ENCODE data around the gene SCD5.

DNA sequence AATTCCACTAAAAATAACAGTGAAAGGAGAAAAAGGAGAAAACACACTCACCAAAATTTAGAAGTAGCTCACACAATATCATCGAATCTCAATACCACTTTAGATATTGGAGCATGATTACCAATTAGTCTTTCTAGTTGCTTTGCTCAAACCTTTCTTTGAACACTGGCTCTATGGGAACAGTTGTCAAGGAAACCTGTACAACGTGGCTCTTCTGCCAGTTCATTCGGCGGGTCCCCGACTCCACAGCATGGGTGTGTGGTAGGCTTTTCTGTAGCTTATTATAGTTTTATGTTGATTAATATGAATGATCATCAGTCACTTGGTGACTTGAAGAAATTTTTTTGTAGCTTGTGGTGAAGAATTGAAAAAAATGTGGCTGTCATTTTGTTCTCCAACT lies 186.6 kb downstream of the SCD5 start:
- no peak for TF ChIP-seq POLR2A (IDR thresholded peaks at IDR 0.05)
- TF ChIP-seq, protein P1, sequence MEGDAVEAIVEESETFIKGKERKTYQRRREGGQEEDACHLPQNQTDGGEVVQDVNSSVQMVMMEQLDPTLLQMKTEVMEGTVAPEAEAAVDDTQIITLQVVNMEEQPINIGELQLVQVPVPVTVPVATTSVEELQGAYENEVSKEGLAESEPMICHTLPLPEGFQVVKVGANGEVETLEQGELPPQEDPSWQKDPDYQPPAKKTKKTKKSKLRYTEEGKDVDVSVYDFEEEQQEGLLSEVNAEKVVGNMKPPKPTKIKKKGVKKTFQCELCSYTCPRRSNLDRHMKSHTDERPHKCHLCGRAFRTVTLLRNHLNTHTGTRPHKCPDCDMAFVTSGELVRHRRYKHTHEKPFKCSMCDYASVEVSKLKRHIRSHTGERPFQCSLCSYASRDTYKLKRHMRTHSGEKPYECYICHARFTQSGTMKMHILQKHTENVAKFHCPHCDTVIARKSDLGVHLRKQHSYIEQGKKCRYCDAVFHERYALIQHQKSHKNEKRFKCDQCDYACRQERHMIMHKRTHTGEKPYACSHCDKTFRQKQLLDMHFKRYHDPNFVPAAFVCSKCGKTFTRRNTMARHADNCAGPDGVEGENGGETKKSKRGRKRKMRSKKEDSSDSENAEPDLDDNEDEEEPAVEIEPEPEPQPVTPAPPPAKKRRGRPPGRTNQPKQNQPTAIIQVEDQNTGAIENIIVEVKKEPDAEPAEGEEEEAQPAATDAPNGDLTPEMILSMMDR (IDR thresholded peaks at IDR 0.05): no peak

Measured in sigmoid colon (tissue), 3 donors.